GM23338 (cell line): Measurements from ENCODE around the gene MED12L. TPM values are rescaled to one million over a fixed set of nuclear protein-coding genes. Genes with fewer than 3 reads are reported as not detected.

Experiments
- ATAC-seq: fragments of 200-7000 bp; cut with Tn5 transposase; 3 replicates; pipeline ENCODE4 v1.9.1; 2020
- DNase-seq: peaks from one replicate; pipeline ENCODE4 v3.0.0-alpha.2; 2015; ENCODE audit warnings: low spot score
- H2AFZ ChIP-seq: fragments of 200-600 bp; sonication (generic); 2 replicates; pipeline ENCODE4 v1.8.0; 2016; ENCODE audit warnings: antibody characterized with exemption, mild to moderate bottlenecking, moderate library complexity
- H3F3A ChIP-seq: fragments of 200-600 bp; sonication (generic); replicated peaks from 2 replicates; pipeline ENCODE4 v1.8.0; 2017; ENCODE audit warnings: antibody characterized with exemption, mixed run types, low read depth
- H3K27ac ChIP-seq: fragments of 200-600 bp; sonication (generic); 2 replicates; pipeline ENCODE4 v1.6.1; 2016; ENCODE audit warnings: low read depth
- H3K27me3 ChIP-seq: fragments of 200-600 bp; sonication (generic); 2 replicates; pipeline ENCODE4 v1.8.0; 2016; ENCODE audit warnings: mild to moderate bottlenecking, mixed run types, moderate library complexity; ENCODE audit not compliant: insufficient read depth
- H3K36me3 ChIP-seq: fragments of 200-600 bp; sonication (generic); 2 replicates; pipeline ENCODE4 v1.8.0; 2016; ENCODE audit warnings: mild to moderate bottlenecking; ENCODE audit not compliant: insufficient read depth
- H3K4me1 ChIP-seq: fragments of 200-600 bp; sonication (generic); 2 replicates; pipeline ENCODE4 v1.8.0; 2016; ENCODE audit warnings: mild to moderate bottlenecking, moderate library complexity; ENCODE audit not compliant: insufficient read depth
- H3K4me2 ChIP-seq: fragments of 200-600 bp; sonication (generic); 2 replicates; pipeline ENCODE4 v1.7.1; 2017; ENCODE audit warnings: mixed run types
- H3K4me3 ChIP-seq: fragments of 200-600 bp; sonication (generic); 2 replicates; pipeline ENCODE4 v1.6.1; 2016; ENCODE audit warnings: mixed run types
- H3K79me2 ChIP-seq: fragments of 200-600 bp; sonication (generic); replicated peaks from 2 replicates; pipeline ENCODE4 v1.8.0; 2017; ENCODE audit warnings: mild to moderate bottlenecking; ENCODE audit not compliant: insufficient read depth
- H3K9me2 ChIP-seq: fragments of 200-600 bp; sonication (generic); 2 replicates; pipeline ENCODE4 v1.8.0; 2017; ENCODE audit not compliant: insufficient read depth
- H4K20me1 ChIP-seq: fragments of 200-600 bp; sonication (generic); replicated peaks from 2 replicates; pipeline ENCODE4 v1.8.0; 2017; ENCODE audit warnings: mild to moderate bottlenecking; ENCODE audit not compliant: insufficient read depth
- H3K27ac Mint-ChIP-seq: 2 replicates; pipeline ENCODE4 v1.8.0; 2020; ENCODE audit warnings: inconsistent platforms, mild to moderate bottlenecking, moderate library complexity, mixed read lengths
- H3K27me3 Mint-ChIP-seq: 3 replicates; pipeline ENCODE4 v1.8.0; 2022; ENCODE audit warnings: low read depth, mild to moderate bottlenecking, moderate library complexity, mixed read lengths, inconsistent platforms; ENCODE audit not compliant: insufficient read depth, poor library complexity
- H3K36me3 Mint-ChIP-seq: 3 replicates; pipeline ENCODE4 v1.8.0; 2021; ENCODE audit warnings: low read depth, mild to moderate bottlenecking, inconsistent platforms, moderate library complexity, mixed read lengths
- H3K4me1 Mint-ChIP-seq: 3 replicates; pipeline ENCODE4 v1.8.0; 2020; ENCODE audit warnings: mild to moderate bottlenecking, inconsistent platforms, mixed read lengths
- H3K4me3 Mint-ChIP-seq: 3 replicates; pipeline ENCODE4 v1.8.0; 2021; ENCODE audit warnings: moderate library complexity, mild to moderate bottlenecking, inconsistent platforms, mixed read lengths
- H3K9me3 Mint-ChIP-seq: 3 replicates; pipeline ENCODE4 v1.8.0; 2020; ENCODE audit warnings: moderate library complexity, mild to moderate bottlenecking, inconsistent platforms, mixed read lengths
- CREB1 ChIP-seq: fragments of 250-450 bp; sonication (Bioruptor Pico); IDR thresholded peaks from 2 replicates; pipeline ENCODE4 v1.5.0; 2020; ENCODE audit warnings: low read depth, mild to moderate bottlenecking, moderate library complexity
- ETS1 ChIP-seq: IDR thresholded peaks from 2 replicates; pipeline ENCODE4 v1.6.1; 2016; ENCODE audit warnings: antibody characterized with exemption
- EZH2 ChIP-seq: fragments of 200-600 bp; sonication (generic); IDR thresholded peaks from one replicate; pipeline ENCODE4 v1.8.0; 2017; ENCODE audit warnings: antibody characterized with exemption, mild to moderate bottlenecking, low read depth; ENCODE audit not compliant: unreplicated experiment
- EZH2phosphoT487 ChIP-seq: fragments of 200-600 bp; sonication (generic); IDR thresholded peaks from one replicate; pipeline ENCODE4 v1.8.1; 2018; ENCODE audit warnings: antibody characterized with exemption; ENCODE audit not compliant: unreplicated experiment
- JUNB ChIP-seq: IDR thresholded peaks from one replicate; pipeline ENCODE4 v1.6.1; 2016; ENCODE audit warnings: antibody characterized with exemption; ENCODE audit not compliant: unreplicated experiment
- NANOG ChIP-seq: IDR thresholded peaks from 2 replicates; pipeline ENCODE4 v1.6.1; 2016; ENCODE audit warnings: antibody characterized with exemption, borderline replicate concordance
- POLR2AphosphoS5 ChIP-seq: IDR thresholded peaks from 2 replicates; pipeline ENCODE4 v1.6.1; 2016; ENCODE audit warnings: antibody characterized with exemption, low read depth
- STAT1 ChIP-seq: IDR thresholded peaks from one replicate; pipeline ENCODE4 v1.6.1; 2016; ENCODE audit warnings: antibody characterized with exemption; ENCODE audit not compliant: unreplicated experiment
- ZNF114 ChIP-seq: fragments of 250-450 bp; sonication (Bioruptor Pico); IDR thresholded peaks from 2 replicates; pipeline ENCODE4 v1.5.0; 2020; ENCODE audit warnings: mild to moderate bottlenecking, moderate library complexity
- ZNF331 ChIP-seq: fragments of 250-450 bp; sonication (Bioruptor Pico); IDR thresholded peaks from 2 replicates; pipeline ENCODE4 v1.5.0; 2020; ENCODE audit warnings: low read depth, mild to moderate bottlenecking, moderate library complexity
- ZNF462 ChIP-seq: fragments of 250-450 bp; sonication (Bioruptor Pico); IDR thresholded peaks from 2 replicates; pipeline ENCODE4 v1.5.0; 2020; ENCODE audit warnings: mild to moderate bottlenecking, moderate library complexity
- polyA plus RNA-seq: library from polyadenylated mRNA; unstranded; fragments of >200 nt; fragmentation: Nextera tagmentation; extraction: Ambion mirVana; gene quantifications from 2 replicates; pipeline ENCODE4 v1.2.1, GENCODE V29; 2016
- total RNA-seq: library from RNA; depleted of rRNA; stranded (reverse); fragments of >200 nt; shearing (Covaris generic); gene quantifications from 2 replicates; pipeline ENCODE4 v1.2.3, GENCODE V29; 2014
- TF ChIP-seq, protein P1 (sequence below): IDR thresholded peaks from one replicate; pipeline ENCODE4 v1.6.1; 2018; ENCODE audit warnings: antibody characterized with exemption; ENCODE audit not compliant: unreplicated experiment
- TF ChIP-seq, protein P2 (sequence below), 2 experiments: fragments of 200-600 bp in 1 of 2; sonication (generic) in 1 of 2; conservative IDR thresholded peaks; 2 replicates each; pipeline versions ENCODE4 v1.5.1 to v1.6.1; 2016 to 2017; ENCODE audit warnings: antibody characterized with exemption in 2 of 2, low read depth in 2 of 2, mild to moderate bottlenecking in 2 of 2, moderate library complexity in 1 of 2

MED12L gene
- total and polyA plus RNA-seq, 2 experiments from 2014 or later = 5.7 to 25.0 TPM

- no peak for TF ChIP-seq EZH2phosphoT487
- TF ChIP-seq EZH2 = no peak
- TF ChIP-seq ZNF331 = no peak
Observed at GRCh38 chr3:151232991-151233390, 147.5 kb downstream of the MED12L start (continued).

- peaks cover 34% of the 10 kb centered on the region for H3K4me1 ChIP-seq
- H3K9me2 ChIP-seq = no peaks in the 10 kb centered on the region; the same call in 1 of the 2 replicates
- no peak overlapping the region for H3K27ac ChIP-seq
- no peak for ATAC-seq
- peaks cover 5% of the 10 kb centered on the region; the same call in 1 of the 2 replicates for H3K36me3 ChIP-seq
- no peaks in the 10 kb centered on the region for H3K9me3 Mint-ChIP-seq
- H3F3A ChIP-seq = no peaks in the 10 kb centered on the region
- H3K36me3 Mint-ChIP-seq = peaks cover 12% of the 10 kb centered on the region
- no peak for TF ChIP-seq ZNF462
- TF ChIP-seq ETS1 = no peak
- no peak for TF ChIP-seq POLR2AphosphoS5
- TF ChIP-seq ZNF114 = no peak
- no peak for TF ChIP-seq EZH2
- TF ChIP-seq, protein P1, sequence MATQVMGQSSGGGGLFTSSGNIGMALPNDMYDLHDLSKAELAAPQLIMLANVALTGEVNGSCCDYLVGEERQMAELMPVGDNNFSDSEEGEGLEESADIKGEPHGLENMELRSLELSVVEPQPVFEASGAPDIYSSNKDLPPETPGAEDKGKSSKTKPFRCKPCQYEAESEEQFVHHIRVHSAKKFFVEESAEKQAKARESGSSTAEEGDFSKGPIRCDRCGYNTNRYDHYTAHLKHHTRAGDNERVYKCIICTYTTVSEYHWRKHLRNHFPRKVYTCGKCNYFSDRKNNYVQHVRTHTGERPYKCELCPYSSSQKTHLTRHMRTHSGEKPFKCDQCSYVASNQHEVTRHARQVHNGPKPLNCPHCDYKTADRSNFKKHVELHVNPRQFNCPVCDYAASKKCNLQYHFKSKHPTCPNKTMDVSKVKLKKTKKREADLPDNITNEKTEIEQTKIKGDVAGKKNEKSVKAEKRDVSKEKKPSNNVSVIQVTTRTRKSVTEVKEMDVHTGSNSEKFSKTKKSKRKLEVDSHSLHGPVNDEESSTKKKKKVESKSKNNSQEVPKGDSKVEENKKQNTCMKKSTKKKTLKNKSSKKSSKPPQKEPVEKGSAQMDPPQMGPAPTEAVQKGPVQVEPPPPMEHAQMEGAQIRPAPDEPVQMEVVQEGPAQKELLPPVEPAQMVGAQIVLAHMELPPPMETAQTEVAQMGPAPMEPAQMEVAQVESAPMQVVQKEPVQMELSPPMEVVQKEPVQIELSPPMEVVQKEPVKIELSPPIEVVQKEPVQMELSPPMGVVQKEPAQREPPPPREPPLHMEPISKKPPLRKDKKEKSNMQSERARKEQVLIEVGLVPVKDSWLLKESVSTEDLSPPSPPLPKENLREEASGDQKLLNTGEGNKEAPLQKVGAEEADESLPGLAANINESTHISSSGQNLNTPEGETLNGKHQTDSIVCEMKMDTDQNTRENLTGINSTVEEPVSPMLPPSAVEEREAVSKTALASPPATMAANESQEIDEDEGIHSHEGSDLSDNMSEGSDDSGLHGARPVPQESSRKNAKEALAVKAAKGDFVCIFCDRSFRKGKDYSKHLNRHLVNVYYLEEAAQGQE = no peak
- TF ChIP-seq JUNB = no peak
- TF ChIP-seq EZH2phosphoT487 = no peak
- TF ChIP-seq STAT1 = no peak
- no peak for TF ChIP-seq NANOG
- TF ChIP-seq, protein P2, sequence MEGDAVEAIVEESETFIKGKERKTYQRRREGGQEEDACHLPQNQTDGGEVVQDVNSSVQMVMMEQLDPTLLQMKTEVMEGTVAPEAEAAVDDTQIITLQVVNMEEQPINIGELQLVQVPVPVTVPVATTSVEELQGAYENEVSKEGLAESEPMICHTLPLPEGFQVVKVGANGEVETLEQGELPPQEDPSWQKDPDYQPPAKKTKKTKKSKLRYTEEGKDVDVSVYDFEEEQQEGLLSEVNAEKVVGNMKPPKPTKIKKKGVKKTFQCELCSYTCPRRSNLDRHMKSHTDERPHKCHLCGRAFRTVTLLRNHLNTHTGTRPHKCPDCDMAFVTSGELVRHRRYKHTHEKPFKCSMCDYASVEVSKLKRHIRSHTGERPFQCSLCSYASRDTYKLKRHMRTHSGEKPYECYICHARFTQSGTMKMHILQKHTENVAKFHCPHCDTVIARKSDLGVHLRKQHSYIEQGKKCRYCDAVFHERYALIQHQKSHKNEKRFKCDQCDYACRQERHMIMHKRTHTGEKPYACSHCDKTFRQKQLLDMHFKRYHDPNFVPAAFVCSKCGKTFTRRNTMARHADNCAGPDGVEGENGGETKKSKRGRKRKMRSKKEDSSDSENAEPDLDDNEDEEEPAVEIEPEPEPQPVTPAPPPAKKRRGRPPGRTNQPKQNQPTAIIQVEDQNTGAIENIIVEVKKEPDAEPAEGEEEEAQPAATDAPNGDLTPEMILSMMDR (conservative IDR thresholded peaks at IDR 0.05; ENCODE audit: low read depth in 2 of 2) = no peak
- no peak for TF ChIP-seq ZNF331
- no peak for TF ChIP-seq CREB1 (CRISPR knock-in tag)
- no peak overlapping the region for H3K4me3 Mint-ChIP-seq
- H3K27ac Mint-ChIP-seq = peak overlapping the region; percentile 21; the same call in 1 of the 2 replicates
- no peaks in the 10 kb centered on the region for H4K20me1 ChIP-seq
- H2AFZ ChIP-seq = no peak overlapping the region
- no peak for DNase-seq
- H3K27me3 Mint-ChIP-seq = no peaks in the 10 kb centered on the region
- H3K4me1 Mint-ChIP-seq = peaks cover 34% of the 10 kb centered on the region
- H3K4me2 ChIP-seq = 0 out of 2 replicates have a peak overlapping the region, but pooled peaks have one; percentile 15
- no peaks in the 10 kb centered on the region for H3K27me3 ChIP-seq
- no peaks in the 10 kb centered on the region; the same call in 1 of the 2 replicates for H3K79me2 ChIP-seq
- H3K4me3 ChIP-seq = no peak overlapping the region
Observed at GRCh38 chr3:151234825-151235224, 149.4 kb downstream of the MED12L start.
